ENCODE results near the gene IMPDH2.

DNA sequence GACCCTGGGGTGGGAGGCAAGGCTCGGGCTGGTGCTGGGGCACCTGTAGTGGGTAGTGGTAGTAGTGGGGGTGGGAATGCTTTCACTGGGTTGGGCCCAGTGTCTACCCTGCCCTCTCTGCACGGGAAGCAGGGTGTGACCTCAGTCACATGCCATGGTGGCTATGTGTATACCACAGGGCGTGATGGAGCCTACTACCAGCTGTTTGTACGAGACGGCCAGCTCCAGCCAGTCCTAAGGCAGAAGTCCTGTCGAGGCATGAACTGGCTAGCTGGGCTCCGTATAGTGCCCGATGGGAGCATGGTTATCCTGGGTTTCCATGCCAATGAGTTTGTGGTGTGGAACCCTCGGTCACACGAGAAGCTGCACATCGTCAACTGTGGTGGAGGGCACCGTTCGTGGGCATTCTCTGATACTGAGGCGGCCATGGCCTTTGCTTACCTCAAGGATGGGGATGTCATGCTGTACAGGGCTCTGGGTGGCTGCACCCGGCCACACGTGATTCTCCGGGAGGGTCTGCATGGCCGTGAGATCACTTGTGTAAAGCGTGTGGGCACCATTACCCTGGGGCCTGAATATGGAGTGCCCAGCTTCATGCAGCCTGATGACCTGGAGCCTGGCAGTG, 16.0 kb downstream of the IMPDH2 start:
- no peak for TF ChIP-seq POLR2A (IDR thresholded peaks at IDR 0.05; ENCODE audit: low read depth, low read length)
- no peak for TF ChIP-seq CEBPB (IDR thresholded peaks at IDR 0.05; ENCODE audit: low read depth, low read length)
- TF ChIP-seq, protein P1, sequence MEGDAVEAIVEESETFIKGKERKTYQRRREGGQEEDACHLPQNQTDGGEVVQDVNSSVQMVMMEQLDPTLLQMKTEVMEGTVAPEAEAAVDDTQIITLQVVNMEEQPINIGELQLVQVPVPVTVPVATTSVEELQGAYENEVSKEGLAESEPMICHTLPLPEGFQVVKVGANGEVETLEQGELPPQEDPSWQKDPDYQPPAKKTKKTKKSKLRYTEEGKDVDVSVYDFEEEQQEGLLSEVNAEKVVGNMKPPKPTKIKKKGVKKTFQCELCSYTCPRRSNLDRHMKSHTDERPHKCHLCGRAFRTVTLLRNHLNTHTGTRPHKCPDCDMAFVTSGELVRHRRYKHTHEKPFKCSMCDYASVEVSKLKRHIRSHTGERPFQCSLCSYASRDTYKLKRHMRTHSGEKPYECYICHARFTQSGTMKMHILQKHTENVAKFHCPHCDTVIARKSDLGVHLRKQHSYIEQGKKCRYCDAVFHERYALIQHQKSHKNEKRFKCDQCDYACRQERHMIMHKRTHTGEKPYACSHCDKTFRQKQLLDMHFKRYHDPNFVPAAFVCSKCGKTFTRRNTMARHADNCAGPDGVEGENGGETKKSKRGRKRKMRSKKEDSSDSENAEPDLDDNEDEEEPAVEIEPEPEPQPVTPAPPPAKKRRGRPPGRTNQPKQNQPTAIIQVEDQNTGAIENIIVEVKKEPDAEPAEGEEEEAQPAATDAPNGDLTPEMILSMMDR (conservative IDR thresholded peaks at IDR 0.05; ENCODE audit: low read depth, low read length) = no peak
- no peak for TF ChIP-seq CHD1 (IDR thresholded peaks at IDR 0.05; ENCODE audit: low read depth, low read length)

All from IMR-90 (cell line).